Gastrocnemius medialis (tissue), 4 donors: ENCODE data around the gene HEBP2. TPM values are rescaled to one million over a fixed set of nuclear protein-coding genes. Genes with fewer than 3 reads are reported as not detected.
"Not testable (repeated sequence)": the region's sequence is repeated elsewhere in the genome, so short reads cannot be mapped to it uniquely, and the experiment has no call there.

ENCODE experiments used
- ATAC-seq, 2 donors: fragments of 150-250 bp; one replicate each; pipeline ENCODE4 v1.9.1; 2016
- DNase-seq, 2 donors: peaks; one replicate each; pipeline ENCODE4 v3.0.0-alpha.2; 2019
- H3K27ac ChIP-seq, 4 donors: fragments of 200-600 bp; sonication (generic); 1 replicate in 1 of 4; 2 replicates in 3 of 4; pipeline ENCODE4 v1.5.1; 2016 to 2018; ENCODE audit warnings: mild to moderate bottlenecking in 2 of 4, moderate library complexity in 1 of 4
- H3K27me3 ChIP-seq, 3 donors: fragments of 200-600 bp; sonication (generic) in 2 of 3; 1 replicate in 1 of 3; 2 replicates in 2 of 3; pipeline versions ENCODE4 v1.5.1 to v1.6.0; 2016 to 2019; ENCODE audit warnings: mild to moderate bottlenecking in 1 of 3, moderate library complexity in 1 of 3
- H3K36me3 ChIP-seq, 2 donors: fragments of 200-600 bp; sonication (generic) in 1 of 2; one replicate each; pipeline ENCODE4 v1.5.1; 2017 to 2018
- H3K4me1 ChIP-seq, 2 donors: fragments of 200-600 bp; sonication (generic) in 1 of 2; one replicate each; pipeline ENCODE4 v1.5.1; 2016 to 2017; ENCODE audit warnings: mild to moderate bottlenecking in 2 of 2
- H3K4me3 ChIP-seq, 4 donors: fragments of 200-600 bp; sonication (generic) in 3 of 4; 1 replicate in 1 of 4; 2 replicates in 3 of 4; pipeline ENCODE4 v1.5.1; 2016 to 2019; ENCODE audit warnings: mild to moderate bottlenecking in 2 of 4
- H3K9me3 ChIP-seq, 3 donors: fragments of 200-600 bp; sonication (generic) in 2 of 3; 1 replicate in 1 of 3; 2 replicates in 2 of 3; pipeline ENCODE4 v1.5.1; 2016 to 2019
- CTCF ChIP-seq, 5 experiments: fragments of 450-650 bp in 3 of 5; fragments of 200-600 bp in 2 of 5; sonication (generic) in 2 of 5; IDR thresholded peaks in 4 of 5; conservative IDR thresholded peaks in 1 of 5; 1 replicate in 4 of 5; 2 replicates in 1 of 5; pipeline ENCODE4 v1.5.1; 2016 to 2019; ENCODE audit warnings: antibody characterized with exemption in 5 of 5, mild to moderate bottlenecking in 3 of 5, moderate library complexity in 3 of 5
- POLR2A ChIP-seq, 2 donors: fragments of 450-650 bp; IDR thresholded peaks; one replicate each; pipeline ENCODE4 v1.6.1; 2017; ENCODE audit warnings: antibody characterized with exemption in 2 of 2, mild to moderate bottlenecking in 2 of 2, moderate library complexity in 2 of 2
- in situ Hi-C, 4 donors: fragments of 200-750 bp; cut with MboI; loops; one replicate each; pipeline versions ENCODE4 v1.15.0 to v1.8.0; 2017; ENCODE audit warnings: low sequenced_read_pairs in 4 of 4
- intact Hi-C: fragments of 100-400 bp; cut with DNase I; formaldehyde crosslinking; loops from one replicate; pipeline ENCODE4 v1.15.1; 2023; ENCODE audit warnings: low total_unique reads
- total RNA-seq, 4 donors: library from RNA; depleted of rRNA; stranded (reverse); fragments of >200 nt; gene quantifications; one replicate each; pipeline versions ENCODE4 v1.1.0 to v1.2.3, GENCODE V29; 2016

The HEBP2 gene, protein sequence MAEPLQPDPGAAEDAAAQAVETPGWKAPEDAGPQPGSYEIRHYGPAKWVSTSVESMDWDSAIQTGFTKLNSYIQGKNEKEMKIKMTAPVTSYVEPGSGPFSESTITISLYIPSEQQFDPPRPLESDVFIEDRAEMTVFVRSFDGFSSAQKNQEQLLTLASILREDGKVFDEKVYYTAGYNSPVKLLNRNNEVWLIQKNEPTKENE
- total RNA-seq: 10 to 100 TPM; 60.3 to 81.5 (median 74.8) TPM

- in situ Hi-C loops (loop anchor here in 3 of 4 donors (10.0 to 25.0 kb wide), 2 partner anchors 289 to 358 kb away; partner anchors contain the start of gene CCDC28A (in 1 of the 3)), intact Hi-C loops (loop anchor here (2.0 to 10.0 kb wide), 4 partner anchors 287 to 1185 kb away; partner anchors contain the start of genes CCDC28A, IFNGR1 and TNFAIP3)
- peak; percentile 95 to 96 for DNase-seq
- H3K36me3 ChIP-seq: peaks cover 0 to 34% of the 10 kb centered on the region in 2 donors
- H3K9me3 ChIP-seq: no peaks in the 10 kb centered on the region
- peaks cover 8 to 9% of the 10 kb centered on the region in 2 donors for H3K4me1 ChIP-seq
- TF ChIP-seq CTCF (IDR thresholded peaks at IDR 0.05 in 4 of 5, conservative IDR thresholded peaks at IDR 0.05 in 1 of 5) (peak in 4 of 5 experiments; percentile 39 to 79 (median 78)), POLR2A (IDR thresholded peaks at IDR 0.05) (peak; percentile 81 to 91)
- ATAC-seq: peak; percentile 89 to 93
- H3K27me3 ChIP-seq: no peaks in the 10 kb centered on the region
- peak within 1 kb of the TSS; percentile 65 to 92 (median 84) for H3K4me3 ChIP-seq
- peak within 1 kb of the TSS; percentile 92 to 97 (median 94) for H3K27ac ChIP-seq
These were observed at the start of gene HEBP2 for GRCh38 chr6:138403801-138404665. Gene HEBP2 (plus strand): TSS chr6:138404223. CDS start chr6:138404496, 273 bp downstream.

GRCh38 chr6:138357928-138358327 is 46.1 kb upstream of the HEBP2 start:
- no peak for DNase-seq
- in situ Hi-C loops (no loop called here), intact Hi-C loops (no loop called here)
- H3K9me3 ChIP-seq: no peaks in the 10 kb centered on the region
- no peaks in the 10 kb centered on the region for H3K36me3 ChIP-seq
- no peak for TF ChIP-seq POLR2A (IDR thresholded peaks at IDR 0.05)
- no peak for TF ChIP-seq CTCF (IDR thresholded peaks at IDR 0.05 in 4 of 5, conservative IDR thresholded peaks at IDR 0.05 in 1 of 5)
- no peak overlapping the region for H3K4me3 ChIP-seq
- no peak for ATAC-seq
- H3K4me1 ChIP-seq: no peaks in the 10 kb centered on the region
- H3K27me3 ChIP-seq: no peaks in the 10 kb centered on the region
- H3K27ac ChIP-seq: no peak overlapping the region

DNA sequence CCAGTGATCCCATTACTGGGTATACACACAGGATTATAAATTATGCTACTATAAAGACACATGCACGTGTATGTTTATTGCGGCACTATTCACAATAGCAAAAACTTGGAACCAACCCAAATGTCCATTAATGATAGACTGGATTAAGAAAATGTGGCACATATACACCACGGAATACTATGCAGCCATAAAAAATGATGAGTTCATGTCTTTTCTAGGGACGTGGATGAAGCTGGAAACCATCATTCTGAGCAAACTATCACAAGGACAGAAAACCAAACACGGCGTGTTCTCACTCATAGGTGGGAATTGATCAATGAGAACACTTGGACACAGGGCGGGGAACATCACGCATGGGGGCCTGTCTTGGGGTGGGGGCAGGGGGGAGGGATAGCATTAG is 35.3 kb upstream of the HEBP2 start:
- DNase-seq, H3K36me3 ChIP-seq, intact Hi-C loops, H3K4me1 ChIP-seq, in situ Hi-C loops, H3K4me3 ChIP-seq, H3K9me3 ChIP-seq, ATAC-seq, H3K27ac ChIP-seq, H3K27me3 ChIP-seq: not testable (repeated sequence)

- in situ Hi-C loops: no loop called here
These were observed 33.2 kb upstream of the HEBP2 start for GRCh38 chr6:138370631-138371451.

More at GRCh38 chr6:138370631-138371451, 33.2 kb upstream of the HEBP2 start:
- no peak overlapping the region for H3K4me3 ChIP-seq
- H3K4me1 ChIP-seq: no peaks in the 10 kb centered on the region
- intact Hi-C loops: no loop called here
- DNase-seq (no peak), ATAC-seq (no peak)
- H3K27me3 ChIP-seq: no peaks in the 10 kb centered on the region
- TF ChIP-seq CTCF (IDR thresholded peaks at IDR 0.05 in 4 of 5, conservative IDR thresholded peaks at IDR 0.05 in 1 of 5) (no peak), POLR2A (IDR thresholded peaks at IDR 0.05) (no peak)
- H3K9me3 ChIP-seq: no peaks in the 10 kb centered on the region
- H3K27ac ChIP-seq: no peak overlapping the region
- no peaks in the 10 kb centered on the region for H3K36me3 ChIP-seq
